GM10248 (cell line): Measurements from ENCODE around the gene STAT5A.

Experiments
- CTCF ChIA-PET: fragments of 300-600 bp; sonication (Branson Sonifier 250); formaldehyde crosslinking; extraction: SDS; loops from one replicate; lab custom pipeline; 2021; ENCODE audit warnings: antibody characterized with exemption; lab: Yijun Ruan, JAX
- POLR2A ChIA-PET: fragments of 350-650 bp; sonication (Branson Sonifier 250); formaldehyde crosslinking; extraction: SDS; loops from one replicate; lab custom pipeline; 2020; ENCODE audit warnings: antibody characterized with exemption; lab: Yijun Ruan, JAX
- DNase-seq: peaks from one replicate; pipeline ENCODE4 v3.0.0; 2012; ENCODE audit errors: extremely low spot score
- CTCF ChIP-seq: IDR thresholded peaks from 2 replicates; pipeline ENCODE4 v1.5.1; 2012; ENCODE audit warnings: mild to moderate bottlenecking, low read depth; ENCODE audit errors: extremely low read depth, missing control alignments, control extremely low read depth

STAT5A gene

GRCh38 chr17:42329025-42329976, 41.0 kb downstream of the STAT5A start:
- DNase-seq: no peak
- CTCF ChIA-PET: interaction anchor here (1.2 to 31.0 kb wide), 2 partner anchors 73 to 198 kb away, joined by 6 to 890 read pairs; partner anchors contain the start of gene STAT3
- POLR2A ChIA-PET: no interaction called here
- no peak for TF ChIP-seq CTCF

DNA sequence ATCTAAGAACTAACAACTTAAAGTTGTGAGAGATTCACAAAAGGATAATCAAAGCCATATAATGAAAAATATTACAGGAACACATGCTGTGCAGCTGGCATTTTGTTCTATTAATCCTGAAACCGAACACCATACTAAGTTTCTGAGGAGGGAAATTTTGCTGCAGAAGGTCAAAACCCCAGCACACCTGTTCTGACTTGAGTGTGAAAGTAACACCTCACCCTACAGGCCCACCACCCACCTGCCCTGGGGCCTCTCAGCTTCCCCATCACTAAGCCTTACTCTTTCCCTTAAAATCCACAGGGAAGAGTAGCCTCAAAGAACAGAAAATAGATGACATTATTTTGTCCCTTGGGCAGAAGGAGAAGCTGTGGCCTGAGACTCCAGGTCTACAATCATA, 44.8 kb downstream of the STAT5A start:
- POLR2A ChIA-PET: interaction anchor here (0.8 kb wide), 2 partner anchors 19 to 452 kb away, joined by 3 to 6 read pairs; no protein-coding TSS in a partner anchor
- no peak for TF ChIP-seq CTCF
- CTCF ChIA-PET: interaction anchor here (1.3 to 31.0 kb wide), 4 partner anchors 9 to 69 kb away, joined by 3 to 890 read pairs (median 4); partner anchors contain the start of gene STAT3
- peak; percentile 60 for DNase-seq

- DNase-seq: no peak
- CTCF ChIA-PET: interaction anchor here (1.2 to 31.0 kb wide), 6 partner anchors 11 to 68 kb away, joined by 3 to 890 read pairs (median 5); partner anchors contain the start of gene STAT3
- POLR2A ChIA-PET: interaction anchor here (1.2 kb wide), 1 partner anchor 54 kb away, joined by 4 read pairs; the partner anchor contains the start of gene STAT3
- TF ChIP-seq CTCF: no peak
Measured at GRCh38 chr17:42334677-42335076, 46.4 kb downstream of the STAT5A start.

DNA sequence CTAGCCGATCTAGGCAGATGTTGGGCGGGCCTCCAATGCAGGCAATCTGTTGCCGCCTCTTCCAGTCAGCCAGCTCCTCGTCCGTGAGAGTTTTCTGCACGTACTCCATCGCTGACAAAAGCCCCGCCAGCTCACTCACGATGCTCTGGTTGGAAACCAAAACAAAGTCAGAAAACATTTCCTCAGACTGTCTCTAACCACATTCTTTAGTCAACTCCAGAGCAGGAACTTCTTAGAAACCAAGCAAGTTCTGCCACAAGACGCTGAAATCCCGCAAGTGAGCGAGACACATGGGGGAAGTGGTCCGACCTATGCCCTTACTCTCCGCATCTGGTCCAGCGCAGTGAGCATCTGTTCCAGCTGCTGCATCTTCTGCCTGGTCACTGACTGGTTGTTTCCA, 49.1 kb downstream of the STAT5A start:
- CTCF ChIA-PET: interaction anchor here (0.8 to 31.0 kb wide), 7 partner anchors 13 to 190 kb away, joined by 3 to 890 read pairs (median 3); partner anchors contain the start of gene STAT3
- peak; percentile 78 for DNase-seq
- TF ChIP-seq CTCF: no peak
- POLR2A ChIA-PET: interaction anchor here (0.6 to 0.8 kb wide), 2 partner anchors 51 to 75 kb away, joined by 4 to 7 read pairs; partner anchors contain the start of gene STAT3

GRCh38 chr17:42338427-42338985, 50.2 kb downstream of the STAT5A start:
- no peak for DNase-seq
- CTCF ChIA-PET: interaction anchor here (1.2 to 2.3 kb wide), 3 partner anchors 10 to 76 kb away, joined by 4 to 6 read pairs (median 5); no protein-coding TSS in a partner anchor
- POLR2A ChIA-PET: no interaction called here
- no peak for TF ChIP-seq CTCF

DNA sequence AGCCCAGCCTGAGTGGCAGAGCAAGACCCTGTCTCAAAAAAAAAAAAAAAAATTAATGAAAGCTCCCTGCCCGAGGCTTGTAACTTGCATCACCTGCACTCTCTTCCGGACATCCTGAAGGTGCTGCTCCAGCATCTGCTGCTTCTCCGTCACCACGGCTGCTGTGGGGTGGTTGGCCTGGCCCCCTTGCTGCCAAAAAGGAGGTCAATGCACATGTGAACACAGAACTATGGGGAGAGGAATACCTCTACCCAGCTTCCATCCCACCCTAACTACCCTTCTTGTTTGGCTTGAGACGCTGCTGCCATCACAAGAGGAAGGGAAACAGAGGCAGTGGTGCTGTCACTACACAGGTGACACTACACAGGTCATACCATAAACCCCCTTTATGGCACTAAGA, 50.9 kb downstream of the STAT5A start:
- POLR2A ChIA-PET: interaction anchor here (0.6 kb wide), 1 partner anchor 53 kb away, joined by 6 read pairs; no protein-coding TSS in a partner anchor
- no peak for DNase-seq
- TF ChIP-seq CTCF: no peak
- CTCF ChIA-PET: interaction anchor here (1.2 to 2.3 kb wide), 4 partner anchors 10 to 76 kb away, joined by 4 to 6 read pairs (median 6); no protein-coding TSS in a partner anchor
